ENCODE data around the gene ABI3BP. TPM values are rescaled to one million over a fixed set of nuclear protein-coding genes. Genes with fewer than 3 reads are reported as not detected.

Gene ABI3BP
- total RNA-seq, 6 donors from 2014 or later = 46.1 to 130 (median 101) TPM

DNA sequence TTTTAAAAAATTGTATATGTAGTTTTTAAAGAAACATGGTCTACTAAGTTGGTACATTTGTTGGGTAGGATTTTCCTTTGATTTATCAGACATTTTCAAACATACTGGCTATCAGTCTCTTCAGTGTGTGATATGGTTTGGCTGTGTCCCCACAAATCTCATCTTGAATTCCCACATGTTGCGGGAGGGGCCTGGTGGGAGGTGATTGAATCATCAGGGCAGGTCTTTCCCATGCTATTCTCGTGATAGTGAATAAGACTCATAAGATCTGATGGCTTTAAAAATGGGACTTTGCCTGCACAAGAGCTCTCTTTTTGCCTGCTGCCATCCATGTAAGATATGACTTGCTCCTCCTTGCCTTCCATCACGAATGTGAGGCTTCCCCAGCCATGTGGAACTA is 121.9 kb downstream of the ABI3BP start:
- no peaks in the 10 kb centered on the region for H3K36me3 ChIP-seq
- 63 to 88% methylated on average over 3 of the region's 3 CpGs for WGBS, 2 donors
- no peak overlapping the region for H3K4me3 ChIP-seq
- H3K9me3 ChIP-seq = no peaks in the 10 kb centered on the region
- H3K27ac ChIP-seq = no peak overlapping the region
- DNase-seq = no peak
- ATAC-seq (ENCODE audit: low FRiP score in 2 of 2) = no peak
- peaks cover 6 to 8% (median 7%) of the 10 kb centered on the region in 4 donors for H3K4me1 ChIP-seq
- no peaks in the 10 kb centered on the region for H3K27me3 ChIP-seq
- no peak for TF ChIP-seq POLR2AphosphoS5 (IDR thresholded peaks at IDR 0.05)

DNA sequence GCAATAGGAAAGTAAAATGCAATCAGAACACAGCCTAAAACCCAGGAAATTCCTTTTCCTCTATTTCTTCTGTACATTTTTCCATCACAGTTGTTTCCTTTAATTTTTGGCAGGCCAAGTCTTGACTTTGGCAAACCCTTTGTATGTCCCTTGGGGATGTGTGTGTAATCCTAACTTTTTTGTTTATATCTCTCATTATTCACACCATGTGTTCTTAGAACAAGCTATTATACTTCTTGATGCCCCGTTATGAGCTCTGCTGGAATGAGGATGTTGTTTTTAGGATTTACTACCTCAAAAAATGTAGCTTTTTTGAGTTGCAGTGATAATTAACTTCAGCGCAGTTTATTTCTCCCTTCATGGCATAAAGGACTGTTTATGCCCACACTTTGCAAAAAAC is 123.4 kb downstream of the ABI3BP start:
- no peak overlapping the region for H3K27ac ChIP-seq
- H3K9me3 ChIP-seq = no peaks in the 10 kb centered on the region
- no peak for DNase-seq
- ATAC-seq (ENCODE audit: low FRiP score in 2 of 2) = peak in 1 of 2 donors; percentile 37
- peaks cover 0 to 4% (median 3%) of the 10 kb centered on the region in 4 donors for H3K4me1 ChIP-seq
- no peak for TF ChIP-seq POLR2AphosphoS5 (IDR thresholded peaks at IDR 0.05)
- TF ChIP-seq EP300 (IDR thresholded peaks at IDR 0.05) = no peak
- TF ChIP-seq, protein P1, sequence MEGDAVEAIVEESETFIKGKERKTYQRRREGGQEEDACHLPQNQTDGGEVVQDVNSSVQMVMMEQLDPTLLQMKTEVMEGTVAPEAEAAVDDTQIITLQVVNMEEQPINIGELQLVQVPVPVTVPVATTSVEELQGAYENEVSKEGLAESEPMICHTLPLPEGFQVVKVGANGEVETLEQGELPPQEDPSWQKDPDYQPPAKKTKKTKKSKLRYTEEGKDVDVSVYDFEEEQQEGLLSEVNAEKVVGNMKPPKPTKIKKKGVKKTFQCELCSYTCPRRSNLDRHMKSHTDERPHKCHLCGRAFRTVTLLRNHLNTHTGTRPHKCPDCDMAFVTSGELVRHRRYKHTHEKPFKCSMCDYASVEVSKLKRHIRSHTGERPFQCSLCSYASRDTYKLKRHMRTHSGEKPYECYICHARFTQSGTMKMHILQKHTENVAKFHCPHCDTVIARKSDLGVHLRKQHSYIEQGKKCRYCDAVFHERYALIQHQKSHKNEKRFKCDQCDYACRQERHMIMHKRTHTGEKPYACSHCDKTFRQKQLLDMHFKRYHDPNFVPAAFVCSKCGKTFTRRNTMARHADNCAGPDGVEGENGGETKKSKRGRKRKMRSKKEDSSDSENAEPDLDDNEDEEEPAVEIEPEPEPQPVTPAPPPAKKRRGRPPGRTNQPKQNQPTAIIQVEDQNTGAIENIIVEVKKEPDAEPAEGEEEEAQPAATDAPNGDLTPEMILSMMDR (IDR thresholded peaks at IDR 0.05) = no peak
- no peak for TF ChIP-seq POLR2A (IDR thresholded peaks at IDR 0.05)
- H3K4me3 ChIP-seq = no peak overlapping the region
- no peaks in the 10 kb centered on the region for H3K27me3 ChIP-seq
- WGBS, 2 donors = 56 to 67% methylated on average over 2 of the region's 2 CpGs
- no peaks in the 10 kb centered on the region for H3K36me3 ChIP-seq

DNA sequence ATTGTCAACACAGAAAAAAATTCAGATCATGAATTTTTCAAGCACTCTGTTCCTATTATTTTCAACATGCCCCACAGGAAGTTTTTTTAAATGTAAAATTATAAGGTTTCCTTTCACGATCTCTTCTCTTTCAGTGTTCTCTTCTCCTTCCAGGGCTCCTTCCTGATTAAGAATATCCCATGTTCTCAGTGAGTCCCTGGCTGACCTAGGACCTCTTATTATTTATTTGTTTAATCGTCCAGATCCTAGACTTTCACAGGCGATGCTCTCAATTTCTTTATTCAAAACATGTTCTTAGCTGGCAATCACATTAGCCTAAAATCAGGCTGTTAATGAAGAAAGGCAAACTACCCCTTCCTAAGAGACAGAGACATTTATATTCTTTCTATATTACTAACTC is 124.3 kb downstream of the ABI3BP start:
- H3K36me3 ChIP-seq = no peaks in the 10 kb centered on the region
- TF ChIP-seq POLR2AphosphoS5 (IDR thresholded peaks at IDR 0.05) (no peak), EP300 (IDR thresholded peaks at IDR 0.05) (no peak), POLR2A (IDR thresholded peaks at IDR 0.05) (no peak)
- TF ChIP-seq, protein P1 (IDR thresholded peaks at IDR 0.05) = no peak
- H3K9me3 ChIP-seq = no peaks in the 10 kb centered on the region
- H3K4me1 ChIP-seq = peaks cover 5 to 8% (median 7%) of the 10 kb centered on the region in 4 donors
- DNase-seq (no peak), ATAC-seq (ENCODE audit: low FRiP score in 2 of 2) (no peak)
- H3K4me3 ChIP-seq = no peak overlapping the region
- no peak overlapping the region for H3K27ac ChIP-seq
- 63 to 81% methylated on average over 3 of the region's 3 CpGs for WGBS, 2 donors
- H3K27me3 ChIP-seq = no peaks in the 10 kb centered on the region

DNA sequence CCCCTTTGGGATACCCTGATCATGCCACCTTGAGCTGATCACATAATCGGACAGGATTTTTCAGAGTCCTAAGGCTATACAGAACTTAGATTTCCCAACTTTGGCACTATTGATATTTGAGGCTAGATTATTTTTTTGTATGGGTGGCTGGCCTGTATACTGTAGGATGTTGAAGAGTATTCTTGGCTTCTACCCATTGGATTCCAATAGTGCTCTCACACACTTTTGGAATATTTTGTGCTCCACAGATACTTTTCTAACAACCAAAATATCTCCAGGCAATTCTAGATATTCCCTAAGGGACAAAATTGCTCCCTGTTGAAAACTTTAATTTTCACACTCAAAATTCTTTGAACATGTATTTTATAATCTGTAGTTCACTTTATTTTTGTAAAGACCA is 125.1 kb downstream of the ABI3BP start:
- H3K4me3 ChIP-seq = no peak overlapping the region
- DNase-seq = no peak
- no peaks in the 10 kb centered on the region for H3K36me3 ChIP-seq
- WGBS, 2 donors = 85 to 97% methylated on average over 1 of the region's 1 CpG
- no peak for ATAC-seq (ENCODE audit: low FRiP score in 2 of 2)
- no peaks in the 10 kb centered on the region for H3K9me3 ChIP-seq
- TF ChIP-seq EP300 (IDR thresholded peaks at IDR 0.05) = no peak
- TF ChIP-seq, protein P1 (IDR thresholded peaks at IDR 0.05) = no peak
- TF ChIP-seq POLR2A (IDR thresholded peaks at IDR 0.05) = no peak
- TF ChIP-seq POLR2AphosphoS5 (IDR thresholded peaks at IDR 0.05) = no peak
- H3K27me3 ChIP-seq = no peaks in the 10 kb centered on the region
- peaks cover 5 to 8% (median 7%) of the 10 kb centered on the region in 4 donors for H3K4me1 ChIP-seq
- no peak overlapping the region for H3K27ac ChIP-seq

DNA sequence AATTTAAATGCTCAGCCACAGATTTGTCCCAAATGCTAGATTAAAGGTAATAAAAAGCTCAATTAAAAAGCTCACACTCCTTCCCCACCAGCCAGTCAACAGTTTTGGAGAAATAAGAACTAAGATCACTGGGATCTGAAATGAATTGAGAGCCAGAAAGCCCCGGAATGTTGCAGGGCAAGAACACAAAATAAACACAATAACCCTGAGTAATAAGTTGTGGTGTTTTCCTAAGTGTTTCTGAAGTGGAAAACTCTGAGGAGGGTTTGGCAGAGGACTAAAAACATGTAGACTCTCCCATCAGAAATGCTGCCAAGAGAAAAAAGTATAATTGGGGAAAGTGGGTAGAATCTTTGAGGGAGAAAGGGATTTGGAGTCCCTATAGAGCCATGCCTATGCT is 127.8 kb downstream of the ABI3BP start:
- Histone ChIP-seq H3K9me3 (no peaks in the 10 kb centered on the region), H3K4me3 (no peak overlapping the region), H3K36me3 (no peaks in the 10 kb centered on the region), H3K4me1 (peaks cover 5 to 8% (median 7%) of the 10 kb centered on the region in 4 donors), H3K27ac (peak overlapping the region in 2 of 4 donors; percentile 2 to 31), H3K27me3 (no peaks in the 10 kb centered on the region)
- TF ChIP-seq EP300 (IDR thresholded peaks at IDR 0.05) = peak in 1 of 4 donors; percentile 30
- no peak for TF ChIP-seq POLR2AphosphoS5 (IDR thresholded peaks at IDR 0.05)
- ATAC-seq (ENCODE audit: low FRiP score in 2 of 2) = peak; percentile 63 to 80
- peak in 1 of 2 donors; percentile 30 for DNase-seq
- WGBS, 2 donors = 31 to 56% methylated on average over 1 of the region's 1 CpG

Measured in upper lobe of left lung (tissue), 6 donors.